OCI-LY7 (cell line): ENCODE results near the gene VAC14. TPM values are rescaled to one million over a fixed set of nuclear protein-coding genes. Genes with fewer than 3 reads are reported as not detected.

Source experiments
- BruUV-seq: library from RNA; stranded (reverse); fragments of 400-500 nt; replicated peaks from 2 replicates; lab custom pipeline; 2021; lab: Mats Ljungman, UMichigan
- CTCF ChIA-PET: fragments of 300-600 bp; sonication (Branson Sonifier 250); formaldehyde crosslinking; loops from one replicate; lab custom pipeline; 2022; ENCODE audit warnings: antibody characterized with exemption; ENCODE audit not compliant: unreplicated experiment; lab: Charles Lee
- POLR2A ChIA-PET: fragments of 300-600 bp; sonication (Branson Sonifier 250); formaldehyde crosslinking; loops from one replicate; lab custom pipeline; 2022; ENCODE audit warnings: antibody characterized with exemption; lab: Charles Lee
- DNase-seq: peaks from one replicate; pipeline ENCODE4 v3.0.0-alpha.2; 2015; ENCODE audit warnings: low spot score
- H2AFZ ChIP-seq: fragments of 200-600 bp; sonication (generic), shearing (Covaris generic); 2 replicates; pipeline ENCODE4 v1.6.1; 2014; ENCODE audit warnings: mild to moderate bottlenecking, antibody characterized with exemption, low read length, moderate library complexity
- H3K27ac ChIP-seq: fragments of 200-600 bp; sonication (generic); 2 replicates; pipeline ENCODE4 v1.5.1; 2014; ENCODE audit warnings: mixed run types, low read depth, mild to moderate bottlenecking, moderate library complexity, low read length, inconsistent platforms; ENCODE audit not compliant: poor library complexity, severe bottlenecking
- H3K36me3 ChIP-seq: fragments of 200-600 bp; sonication (generic); 2 replicates; pipeline ENCODE4 v1.6.1; 2014; ENCODE audit warnings: mild to moderate bottlenecking, antibody characterized with exemption, low read length, moderate library complexity, mixed read lengths; ENCODE audit not compliant: insufficient read depth
- H3K4me1 ChIP-seq: fragments of 200-600 bp; sonication (generic); 2 replicates; pipeline ENCODE4 v1.5.1; 2014; ENCODE audit warnings: mild to moderate bottlenecking, low read length; ENCODE audit not compliant: insufficient read depth, poor library complexity, severe bottlenecking
- H3K4me2 ChIP-seq: fragments of 200-600 bp; sonication (generic); 2 replicates; pipeline ENCODE4 v1.6.1; 2014; ENCODE audit warnings: mild to moderate bottlenecking, low read length
- H3K4me3 ChIP-seq: fragments of 200-600 bp; sonication (generic); 2 replicates; pipeline ENCODE4 v1.5.1; 2014; ENCODE audit warnings: mild to moderate bottlenecking, low read depth, low read length; ENCODE audit not compliant: poor library complexity, severe bottlenecking
- H3K79me2 ChIP-seq: fragments of 200-600 bp; sonication (generic); 2 replicates; pipeline ENCODE4 v1.6.1; 2016; ENCODE audit warnings: low read depth, mild to moderate bottlenecking, low read length, moderate library complexity, mixed read lengths; ENCODE audit not compliant: insufficient read depth
- H3K9me2 ChIP-seq: fragments of 200-600 bp; sonication (generic); 2 replicates; pipeline ENCODE4 v1.6.1; 2016; ENCODE audit warnings: mild to moderate bottlenecking, low read length, mixed read lengths; ENCODE audit not compliant: insufficient read depth
- H3K9me3 ChIP-seq: fragments of 200-600 bp; sonication (generic); 2 replicates; pipeline ENCODE4 v1.6.1; 2014; ENCODE audit warnings: mild to moderate bottlenecking, mixed run types, low read length, mixed read lengths
- H4K20me1 ChIP-seq: fragments of 200-600 bp; sonication (generic); 2 replicates; pipeline ENCODE4 v1.6.1; 2014; ENCODE audit warnings: mild to moderate bottlenecking, antibody characterized with exemption, low read length, moderate library complexity, mixed read lengths; ENCODE audit not compliant: insufficient read depth
- CTCF ChIP-seq: fragments of 200-600 bp; sonication (generic); conservative IDR thresholded peaks from 2 replicates; pipeline ENCODE4 v1.5.1; 2014; ENCODE audit warnings: mild to moderate bottlenecking, antibody characterized with exemption, low read length, moderate library complexity, mixed read lengths
- EZH2phosphoT487 ChIP-seq: fragments of 200-600 bp; sonication (generic); IDR thresholded peaks from 2 replicates; pipeline ENCODE4 v1.6.1; 2018; ENCODE audit warnings: low read depth, borderline replicate concordance, mild to moderate bottlenecking, mixed run types, antibody characterized with exemption, low read length, moderate library complexity, mixed read lengths
- intact Hi-C: fragments of 100-400 bp; cut with micrococcal nuclease; formaldehyde crosslinking; loops from one replicate; pipeline ENCODE4 v1.10.0; 2022; ENCODE audit not compliant: unreplicated experiment
- total RNA-seq, 2 experiments: library from RNA; depleted of rRNA in 1 of 2; stranded (reverse); fragments of >200 nt in 1 of 2; shearing (Covaris generic) in 1 of 2; gene quantifications; 2 replicates each; pipeline ENCODE4 v1.2.3, GENCODE V29; 2014 to 2022

Gene VAC14
- total RNA-seq, 2 experiments from 2014 or later, result 37.6 to 43.1 TPM

GRCh38 chr16:70751593-70751992, 49.4 kb downstream of the VAC14 start:
- H3K4me2 ChIP-seq, result no peak overlapping the region
- DNase-seq, result no peak
- H3K4me3 ChIP-seq, result no peak overlapping the region
- ChIA-PET CTCF (no interaction called here), POLR2A (interaction anchor here (0.7 kb wide), 1 partner anchor 12 kb away, joined by 3 read pairs; no protein-coding TSS in a partner anchor)
- no peak overlapping the region for H3K27ac ChIP-seq
- TF ChIP-seq EZH2phosphoT487 (no peak), CTCF (no peak)
- H3K4me1 ChIP-seq, result peaks cover 10% of the 10 kb centered on the region
- intact Hi-C loops, result no loop called here
- H2AFZ ChIP-seq, result no peak overlapping the region
- no peaks in the 10 kb centered on the region for H4K20me1 ChIP-seq
- no peaks in the 10 kb centered on the region for H3K9me2 ChIP-seq
- H3K36me3 ChIP-seq, result peaks cover 13% of the 10 kb centered on the region; the same call in 1 of the 2 replicates
- H3K9me3 ChIP-seq, result no peaks in the 10 kb centered on the region
- no peaks in the 10 kb centered on the region for H3K79me2 ChIP-seq
- BruUV-seq, result no TSS peak

- Histone ChIP-seq H3K4me1 (peaks cover 10% of the 10 kb centered on the region), H3K9me2 (no peaks in the 10 kb centered on the region), H2AFZ (no peak overlapping the region), H3K9me3 (no peaks in the 10 kb centered on the region), H3K4me2 (no peak overlapping the region), H3K36me3 (peaks cover 10% of the 10 kb centered on the region; the same call in 1 of the 2 replicates), H3K27ac (no peak overlapping the region), H4K20me1 (no peaks in the 10 kb centered on the region), H3K4me3 (no peak overlapping the region), H3K79me2 (no peaks in the 10 kb centered on the region)
- DNase-seq, result no peak
- ChIA-PET CTCF (no interaction called here), POLR2A (no interaction called here)
- BruUV-seq, result no TSS peak
- TF ChIP-seq EZH2phosphoT487 (no peak), CTCF (no peak)
- intact Hi-C loops, result no loop called here
Observed at GRCh38 chr16:70750893-70751467, 50.0 kb downstream of the VAC14 start.

GRCh38 chr16:70749681-70750601, 51.0 kb downstream of the VAC14 start:
- intact Hi-C loops, result no loop called here

More at GRCh38 chr16:70749681-70750601, 51.0 kb downstream of the VAC14 start:
- Histone ChIP-seq H3K9me3 (no peaks in the 10 kb centered on the region), H4K20me1 (no peaks in the 10 kb centered on the region), H3K4me2 (no peak overlapping the region), H3K27ac (no peak overlapping the region), H3K9me2 (no peaks in the 10 kb centered on the region), H3K4me3 (no peak overlapping the region), H3K79me2 (no peaks in the 10 kb centered on the region), H2AFZ (no peak overlapping the region), H3K36me3 (peaks cover 12% of the 10 kb centered on the region), H3K4me1 (peaks cover 10% of the 10 kb centered on the region)
- BruUV-seq, result no TSS peak
- POLR2A ChIA-PET, result no interaction called here
- no peak for TF ChIP-seq CTCF
- no peak for TF ChIP-seq EZH2phosphoT487
- CTCF ChIA-PET, result no interaction called here
- DNase-seq, result no peak
